HepG2 (cell line): ENCODE measurements around the gene VPS25. TPM values are rescaled to one million over a fixed set of nuclear protein-coding genes. Genes with fewer than 3 reads are reported as not detected.

Source experiments
- ATAC-seq: fragments of 200-7000 bp; cut with Tn5 transposase; 3 replicates; pipeline ENCODE4 v1.9.1; 2020; ENCODE audit warnings: mild to moderate bottlenecking, moderate library complexity
- BruUV-seq: library from RNA; stranded (reverse); fragments of 400-500 nt; replicated peaks from 2 replicates; lab custom pipeline; 2021; lab: Mats Ljungman, UMichigan
- CTCF ChIA-PET: fragments of 300-600 bp; formaldehyde crosslinking; extraction: SDS; loops from one replicate; lab custom pipeline; 2021; ENCODE audit warnings: low total read pairs, inconsistent platforms, low intra/inter-chr PET ratio; lab: Yijun Ruan, JAX
- POLR2A ChIA-PET: fragments of 350-600 bp; sonication (Branson Sonifier 250); formaldehyde crosslinking; loops from one replicate; lab custom pipeline; 2020; ENCODE audit warnings: antibody characterized with exemption, inconsistent platforms; lab: Yijun Ruan, JAX
- DNase-seq: peaks from one replicate; pipeline ENCODE4 v3.0.0-alpha.2; 2015; ENCODE audit warnings: low spot score
- FAIRE-seq: peaks from 3 replicates; lab custom pipeline; 2011; peaks lifted over from hg19 to GRCh38; lab: Jason Lieb, UNC
- H2AFZ ChIP-seq: one replicate; pipeline ENCODE4 v1.6.1; 2011; ENCODE audit warnings: low read length, inconsistent platforms
- H3K27ac ChIP-seq: fragments of 300-600 bp; 3 replicates; pipeline ENCODE4 v1.8.0; 2011; ENCODE audit warnings: mixed run types, mild to moderate bottlenecking, mixed read lengths, low read length, inconsistent platforms; ENCODE audit not compliant: insufficient read depth; ENCODE audit errors: extremely low read length
- H3K27me3 ChIP-seq, 2 experiments: fragments of 200-600 bp in 1 of 2; 2 replicates in 1 of 2; 3 replicates in 1 of 2; pipeline versions ENCODE4 v1.6.0 to v1.8.0; 2011; ENCODE audit warnings: low read length in 2 of 2, mild to moderate bottlenecking in 2 of 2, moderate library complexity in 2 of 2, inconsistent platforms in 1 of 2; ENCODE audit not compliant: insufficient read depth in 2 of 2, control insufficient read depth in 1 of 2
- H3K36me3 ChIP-seq, 2 experiments: fragments of 200-600 bp in 1 of 2; replicated peaks in 1 of 2; 2 replicates in 1 of 2; 3 replicates in 1 of 2; pipeline versions ENCODE4 v1.5.1 to v1.8.0; 2011; ENCODE audit warnings: low read length in 2 of 2, inconsistent platforms in 1 of 2; ENCODE audit not compliant: insufficient read depth in 2 of 2, control insufficient read depth in 1 of 2
- H3K4me1 ChIP-seq: 2 replicates; pipeline ENCODE4 v1.5.1; 2012; ENCODE audit warnings: low read length, inconsistent platforms; ENCODE audit not compliant: insufficient read depth
- H3K4me2 ChIP-seq: 2 replicates; pipeline ENCODE4 v1.6.0; 2011; ENCODE audit warnings: low read depth, low read length, inconsistent platforms
- H3K4me3 ChIP-seq, 3 experiments: fragments of 200-600 bp in 1 of 3; sonication (generic), shearing (Covaris generic) in 1 of 3; replicated peaks in 1 of 3; 2 replicates each; pipeline ENCODE4 v1.5.1; 2011 to 2016; ENCODE audit warnings: low read length in 3 of 3, inconsistent platforms in 2 of 3, low read depth in 2 of 3, mild to moderate bottlenecking in 2 of 3, control low read depth in 1 of 3, mixed read lengths in 1 of 3; ENCODE audit not compliant: insufficient read depth in 1 of 3
- H3K79me2 ChIP-seq: one replicate; pipeline ENCODE4 v1.6.1; 2011; ENCODE audit warnings: low read length, inconsistent platforms; ENCODE audit not compliant: insufficient read depth
- H3K9ac ChIP-seq: 2 replicates; pipeline ENCODE4 v1.6.0; 2011; ENCODE audit warnings: mild to moderate bottlenecking, low read depth, low read length, inconsistent platforms; ENCODE audit not compliant: insufficient read depth
- H3K9me3 ChIP-seq: 2 replicates; pipeline ENCODE4 v1.5.1; 2012; ENCODE audit warnings: mild to moderate bottlenecking, low read length
- H4K20me1 ChIP-seq: 2 replicates; pipeline ENCODE4 v1.6.0; 2011; ENCODE audit warnings: inconsistent platforms, mild to moderate bottlenecking, low read length, moderate library complexity; ENCODE audit not compliant: insufficient read depth
- CEBPB ChIP-seq: IDR thresholded peaks from 2 replicates; pipeline ENCODE4 v1.6.1; 2011; ENCODE audit warnings: low read depth, low read length, improper control_type of control experiment, borderline replicate concordance
- CENPT ChIP-seq: sonication (generic); formaldehyde crosslinking; IDR thresholded peaks from 2 replicates; pipeline ENCODE4 v1.8.0; 2022; ENCODE audit warnings: low read depth, mild to moderate bottlenecking, moderate library complexity, missing genetic modification reagents
- FOXP1 ChIP-seq, 2 experiments: fragments of 450-650 bp in 1 of 2; IDR thresholded peaks; 2 replicates each; pipeline ENCODE4 v1.6.1; 2017 to 2018; ENCODE audit warnings: antibody characterized with exemption in 1 of 2
- HBP1 ChIP-seq: IDR thresholded peaks from 2 replicates; pipeline ENCODE4 v1.6.1; 2016; ENCODE audit warnings: low read depth, control low read depth
- RELA ChIP-seq: sonication (generic); formaldehyde crosslinking; IDR thresholded peaks from 2 replicates; pipeline ENCODE4 v1.4.0; 2020; ENCODE audit warnings: missing genetic modification reagents
- ZBTB4 ChIP-seq: sonication (generic); formaldehyde crosslinking; IDR thresholded peaks from 2 replicates; pipeline ENCODE4 v1.4.0; 2020; ENCODE audit warnings: missing genetic modification reagents, mild to moderate bottlenecking, borderline replicate concordance
- ZHX1 ChIP-seq: sonication (generic); formaldehyde crosslinking; IDR thresholded peaks from 2 replicates; pipeline ENCODE4 v1.8.1; 2022; ENCODE audit warnings: low read depth, mild to moderate bottlenecking, missing genetic modification reagents
- ZNF121 ChIP-seq: sonication (generic); formaldehyde crosslinking; IDR thresholded peaks from 2 replicates; pipeline ENCODE4 v1.5.0; 2020; ENCODE audit warnings: mild to moderate bottlenecking, missing genetic modification reagents
- ZNF773 ChIP-seq: sonication (generic); formaldehyde crosslinking; IDR thresholded peaks from 2 replicates; pipeline ENCODE4 v1.4.0; 2020; ENCODE audit warnings: missing genetic modification reagents, borderline replicate concordance
- whole genome bisulfite sequencing: methylation state at CpG from one replicate; pipeline ENCODE4 v1.1.6; 2017; ENCODE audit warnings: low lambda C conversion rate; 5-methylcytosine and 5-hydroxymethylcytosine counted together
- in situ Hi-C: cut with HindIII; loops from 2 replicates; pipeline ENCODE4 v1.10.0; 2017; ENCODE audit warnings: low pct_unique_long_range_greater_than_20kb; ENCODE audit not compliant: extremely low pct_ligation_motif_present
- intact Hi-C: fragments of 100-400 bp; cut with micrococcal nuclease; formaldehyde crosslinking; loops from one replicate; pipeline ENCODE4 v1.10.0; 2022; ENCODE audit not compliant: unreplicated experiment
- polyA plus RNA-seq, 8 experiments: library from polyadenylated mRNA; depleted of rRNA in 3 of 8; stranded (reverse) in 7 of 8; unstranded in 1 of 8; fragments of >200 nt; fragmentation: Illumina TruSeq in 4 of 8; extraction: Trizol in 4 of 8; gene quantifications; 2 replicates each; pipeline versions ENCODE4 v1.2.1 to v1.2.3, GENCODE V29; 2011 to 2016; ENCODE audit warnings: low read depth in 4 of 8, missing spikeins in 1 of 8, mixed read lengths in 1 of 8; ENCODE audit not compliant: insufficient read depth in 1 of 8
- total RNA-seq, 5 experiments: library from RNA; depleted of rRNA; stranded (reverse); fragments of >200 nt; fragmentation: Illumina TruSeq; extraction: Trizol; gene quantifications; 2 replicates each; pipeline ENCODE4 v1.2.3, GENCODE V29; 2016; ENCODE audit warnings: low read depth in 1 of 5

VPS25 gene
- total and polyA plus RNA-seq, 2 of the 13 experiments (the other 11 are each of a cell fraction or from before 2014, with no cell fraction given) = 161 to 249 TPM

GRCh38 chr17:42723636-42724035 is 49.6 kb upstream of the VPS25 start (continued):
- TF ChIP-seq ZHX1 (CRISPR knock-in tag) = no peak
- TF ChIP-seq ZNF773 (CRISPR knock-in tag) = no peak

- Histone ChIP-seq H3K4me2 (no peak overlapping the region), H3K27ac (no peak overlapping the region), H3K9ac (no peak overlapping the region), H3K9me3 (no peaks in the 10 kb centered on the region), H3K79me2 (no peaks in the 10 kb centered on the region), H3K27me3 (no peaks in the 10 kb centered on the region), H3K4me1 (no peaks in the 10 kb centered on the region), H2AFZ (no peak overlapping the region), H3K4me3 (no peak overlapping the region), H4K20me1 (no peaks in the 10 kb centered on the region), H3K36me3 (peaks cover 7 to 30% of the 10 kb centered on the region in 2 experiments)
- DNase-seq = no peak
- no TSS peak for BruUV-seq
- no peak for FAIRE-seq
- in situ Hi-C loops (no loop called here), intact Hi-C loops (no loop called here)
- TF ChIP-seq FOXP1 (IDR thresholded peaks at IDR 0.05) (no peak), FOXP1 (CRISPR knock-in tag; IDR thresholded peaks at IDR 0.05) (no peak), ZBTB4 (CRISPR knock-in tag) (no peak), ZNF121 (CRISPR knock-in tag) (0 out of 2 replicates have a peak, but pooled peaks have one; percentile 22), CENPT (CRISPR knock-in tag) (no peak), RELA (no peak), CEBPB (peak; percentile 49; the same call in 1 of the 2 replicates), HBP1 (CRISPR knock-in tag) (no peak)
- ATAC-seq = no peak
- POLR2A ChIA-PET = no interaction called here
- CTCF ChIA-PET = no interaction called here
- 85% methylated on average over 6 of the region's 6 CpGs for WGBS
These were observed 48.1 kb upstream of the VPS25 start for GRCh38 chr17:42725143-42725542.
